B cell (primary cell): ENCODE measurements around the gene HPCA. TPM values are rescaled to one million over a fixed set of nuclear protein-coding genes. Genes with fewer than 3 reads are reported as not detected.
A peak's percentile ranks its signal among the peaks of the same experiment; 100 is the strongest.

ENCODE experiments used
- ATAC-seq: fragments of 200-7000 bp; cut with Tn5 transposase; one replicate; pipeline ENCODE4 v1.10.0; 2021; ENCODE audit warnings: low read depth, mild to moderate bottlenecking, moderate number of reproducible peaks, moderate library complexity
- CTCF ChIA-PET: fragments of 350-600 bp; sonication (Branson Sonifier 250); formaldehyde crosslinking; loops from one replicate; lab custom pipeline; 2021; ENCODE audit warnings: antibody characterized with exemption, inconsistent platforms; lab: Charles Lee
- POLR2A ChIA-PET: fragments of 350-600 bp; sonication (Branson Sonifier 250); formaldehyde crosslinking; loops from one replicate; lab custom pipeline; 2021; ENCODE audit warnings: antibody characterized with exemption; lab: Charles Lee
- DNase-seq: peaks from one replicate; pipeline ENCODE4 v3.0.0; 2013
- H2AFZ ChIP-seq: 2 replicates; pipeline ENCODE4 v1.6.1; 2012; ENCODE audit warnings: mild to moderate bottlenecking, low read depth, low read length; ENCODE audit not compliant: insufficient read depth, poor library complexity, severe bottlenecking
- H3K27ac ChIP-seq, 2 donors: 1 replicate in 1 of 2; 2 replicates in 1 of 2; pipeline ENCODE4 v1.5.1; 2012 to 2013; ENCODE audit warnings: low read length in 2 of 2, mild to moderate bottlenecking in 2 of 2, moderate library complexity in 1 of 2
- H3K27me3 ChIP-seq, 4 experiments: fragments of 200-600 bp in 1 of 4; sonication (generic) in 1 of 4; replicated peaks in 1 of 4; 1 replicate in 2 of 4; 2 replicates in 2 of 4; pipeline versions ENCODE4 v1.6.1 to v1.7.0; 2013 to 2016; ENCODE audit warnings: low read length in 3 of 4, mild to moderate bottlenecking in 2 of 4, mixed read lengths in 1 of 4, moderate library complexity in 1 of 4; ENCODE audit not compliant: insufficient read depth in 4 of 4, control insufficient read depth in 3 of 4; ENCODE audit errors: control extremely low read depth in 1 of 4
- H3K36me3 ChIP-seq, 2 experiments: replicated peaks in 1 of 2; 1 replicate in 1 of 2; 2 replicates in 1 of 2; pipeline versions ENCODE4 v1.6.1 to v1.7.1; 2013; ENCODE audit warnings: low read length in 1 of 2; ENCODE audit not compliant: insufficient read depth in 2 of 2, control insufficient read depth in 1 of 2; ENCODE audit errors: control extremely low read depth in 1 of 2, extremely low read depth in 1 of 2
- H3K4me1 ChIP-seq, 2 donors: fragments of 200-600 bp in 1 of 2; sonication (generic) in 1 of 2; 1 replicate in 1 of 2; 2 replicates in 1 of 2; pipeline versions ENCODE4 v1.5.1 to v1.6.1; 2013 to 2017; ENCODE audit warnings: low read length in 2 of 2; ENCODE audit not compliant: control insufficient read depth in 2 of 2, insufficient read depth in 2 of 2
- H3K4me2 ChIP-seq: replicated peaks from 2 replicates; pipeline ENCODE3; 2012; ENCODE audit warnings: mild to moderate bottlenecking, low read depth, low read length; ENCODE audit not compliant: poor library complexity, severe bottlenecking
- H3K4me3 ChIP-seq, 5 experiments: fragments of 200-600 bp in 1 of 5; sonication (generic) in 1 of 5; 1 replicate in 3 of 5; 2 replicates in 2 of 5; pipeline versions ENCODE4 v1.5.1 to v1.7.0; 2011 to 2016; ENCODE audit warnings: low read length in 4 of 5, mild to moderate bottlenecking in 4 of 5, low read depth in 2 of 5, control low read depth in 1 of 5, moderate library complexity in 1 of 5; ENCODE audit not compliant: insufficient read depth in 1 of 5; ENCODE audit errors: control extremely low read depth in 1 of 5, extremely low read depth in 1 of 5
- H3K79me2 ChIP-seq: fragments of 200-600 bp; sonication (generic); one replicate; pipeline ENCODE4 v1.6.0; 2016; ENCODE audit warnings: low read length; ENCODE audit not compliant: control insufficient read depth, insufficient read depth
- H3K9ac ChIP-seq: fragments of 200-600 bp; sonication (generic); 2 replicates; pipeline ENCODE4 v1.6.1; 2017; ENCODE audit warnings: mild to moderate bottlenecking, low read length, moderate library complexity
- H3K9me3 ChIP-seq, 3 donors: one replicate each; pipeline versions ENCODE4 v1.6.1 to v1.7.1; 2013; ENCODE audit warnings: low read length in 2 of 3; ENCODE audit not compliant: control insufficient read depth in 2 of 3, insufficient read depth in 1 of 3; ENCODE audit errors: control extremely low read depth in 1 of 3
- H4K20me1 ChIP-seq: 2 replicates; pipeline ENCODE4 v1.6.0; 2012; ENCODE audit warnings: mild to moderate bottlenecking, low read length; ENCODE audit not compliant: insufficient read depth, control insufficient read depth, poor library complexity, severe bottlenecking
- H3K27ac Mint-ChIP-seq: one replicate; pipeline ENCODE4 v1.8.0; 2021; ENCODE audit warnings: mixed read lengths
- H3K27me3 Mint-ChIP-seq: one replicate; pipeline ENCODE4 v1.8.0; 2021; ENCODE audit warnings: mixed read lengths
- H3K4me1 Mint-ChIP-seq: one replicate; pipeline ENCODE4 v1.8.0; 2021; ENCODE audit warnings: mixed read lengths
- H3K4me3 Mint-ChIP-seq: one replicate; pipeline ENCODE4 v1.8.0; 2021; ENCODE audit warnings: mixed read lengths
- H3K9me3 Mint-ChIP-seq: one replicate; pipeline ENCODE4 v1.8.0; 2022; ENCODE audit warnings: mixed read lengths; ENCODE audit not compliant: insufficient read depth
- EZH2 ChIP-seq: IDR thresholded peaks from 2 replicates; pipeline ENCODE4 v1.6.1; 2012; ENCODE audit warnings: borderline replicate concordance, low read depth, mild to moderate bottlenecking, moderate library complexity, low read length; ENCODE audit not compliant: insufficient read depth, poor library complexity, severe bottlenecking
- WGBS: methylation state at CpG from one replicate; pipeline ENCODE4 v1.1.5; 2013; ENCODE audit warnings: missing lambda C conversion rate; ENCODE audit not compliant: insufficient coverage; 5-methylcytosine and 5-hydroxymethylcytosine counted together
- intact Hi-C: fragments of 100-400 bp; cut with micrococcal nuclease; formaldehyde crosslinking; loops from one replicate; pipeline ENCODE4 v1.10.0; 2022
- polyA plus RNA-seq: library from polyadenylated mRNA; depleted of rRNA; stranded (reverse); fragments of >200 nt; gene quantifications from 2 replicates; pipeline ENCODE4 v1.2.3, GENCODE V29; 2012
- total RNA-seq, 2 donors: library from RNA; stranded (reverse); fragments of 120-200 nt in 1 of 2; gene quantifications; 1 replicate in 1 of 2; 2 replicates in 1 of 2; pipeline versions ENCODE4 v1.2.3 to v1.2.4, GENCODE V29; 2013 to 2022
- TF ChIP-seq, protein P1 (sequence below): fragments of 200-600 bp; IDR thresholded peaks from one replicate; pipeline ENCODE4 v1.8.0; 2022; ENCODE audit warnings: antibody characterized with exemption, mild to moderate bottlenecking

The HPCA gene
- total and polyA plus RNA-seq, 2 donors (not counting 1 experiment from before 2014, with no cell fraction given): 0.06 TPM; not detected in 1

DNA sequence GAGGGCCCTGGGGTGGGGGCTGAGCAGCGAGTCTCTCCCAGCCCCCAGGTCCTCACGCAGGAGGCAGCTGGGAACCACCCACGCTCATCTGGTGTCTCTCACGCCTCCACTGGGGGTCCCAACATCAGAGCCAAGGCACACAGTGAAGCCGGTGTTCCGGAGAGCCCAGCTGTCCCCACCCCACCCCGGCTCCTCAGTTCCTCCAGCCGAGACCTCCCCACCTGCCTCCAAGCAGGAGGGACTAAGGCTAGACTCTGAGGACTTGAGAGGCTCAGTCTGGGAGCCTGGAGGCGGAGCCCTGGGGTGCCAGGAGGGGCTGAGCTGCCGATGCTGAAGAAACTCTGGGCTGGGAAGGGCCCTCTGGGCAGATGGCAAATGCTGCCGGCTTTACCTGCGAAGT is 1.6 kb upstream of the HPCA start:
- WGBS: 39% methylated on average over 12 of the region's 12 CpGs
- H2AFZ ChIP-seq: no peak overlapping the region
- H3K4me3 ChIP-seq: no peak overlapping the region
- no peak overlapping the region for H3K4me3 Mint-ChIP-seq
- no peak for ATAC-seq
- no peaks in the 10 kb centered on the region for H3K79me2 ChIP-seq
- H3K4me1 ChIP-seq: peaks cover 3 to 6% of the 10 kb centered on the region in 2 donors
- no peaks in the 10 kb centered on the region for H3K36me3 ChIP-seq
- H3K27me3 Mint-ChIP-seq: peaks cover 52% of the 10 kb centered on the region
- no peak overlapping the region for H3K27ac Mint-ChIP-seq
- no peak overlapping the region for H3K27ac ChIP-seq
- no peak for TF ChIP-seq EZH2
- TF ChIP-seq, protein P1, sequence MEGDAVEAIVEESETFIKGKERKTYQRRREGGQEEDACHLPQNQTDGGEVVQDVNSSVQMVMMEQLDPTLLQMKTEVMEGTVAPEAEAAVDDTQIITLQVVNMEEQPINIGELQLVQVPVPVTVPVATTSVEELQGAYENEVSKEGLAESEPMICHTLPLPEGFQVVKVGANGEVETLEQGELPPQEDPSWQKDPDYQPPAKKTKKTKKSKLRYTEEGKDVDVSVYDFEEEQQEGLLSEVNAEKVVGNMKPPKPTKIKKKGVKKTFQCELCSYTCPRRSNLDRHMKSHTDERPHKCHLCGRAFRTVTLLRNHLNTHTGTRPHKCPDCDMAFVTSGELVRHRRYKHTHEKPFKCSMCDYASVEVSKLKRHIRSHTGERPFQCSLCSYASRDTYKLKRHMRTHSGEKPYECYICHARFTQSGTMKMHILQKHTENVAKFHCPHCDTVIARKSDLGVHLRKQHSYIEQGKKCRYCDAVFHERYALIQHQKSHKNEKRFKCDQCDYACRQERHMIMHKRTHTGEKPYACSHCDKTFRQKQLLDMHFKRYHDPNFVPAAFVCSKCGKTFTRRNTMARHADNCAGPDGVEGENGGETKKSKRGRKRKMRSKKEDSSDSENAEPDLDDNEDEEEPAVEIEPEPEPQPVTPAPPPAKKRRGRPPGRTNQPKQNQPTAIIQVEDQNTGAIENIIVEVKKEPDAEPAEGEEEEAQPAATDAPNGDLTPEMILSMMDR: no peak
- no peak for DNase-seq
- intact Hi-C loops: no loop called here
- ChIA-PET POLR2A (no interaction called here), CTCF (interaction anchor here (0.6 kb wide), 1 partner anchor 201 kb away, joined by 3 read pairs; no protein-coding TSS in a partner anchor)
- H3K9me3 Mint-ChIP-seq: no peaks in the 10 kb centered on the region
- peaks cover 0 to 53% (median 19%) of the 10 kb centered on the region in 4 experiments for H3K27me3 ChIP-seq
- no peaks in the 10 kb centered on the region for H4K20me1 ChIP-seq
- no peak overlapping the region for H3K9ac ChIP-seq
- H3K4me2 ChIP-seq: no peak overlapping the region
- H3K9me3 ChIP-seq: peaks cover 0 to 8% (median 0%) of the 10 kb centered on the region in 3 donors
- peaks cover 10% of the 10 kb centered on the region for H3K4me1 Mint-ChIP-seq

DNA sequence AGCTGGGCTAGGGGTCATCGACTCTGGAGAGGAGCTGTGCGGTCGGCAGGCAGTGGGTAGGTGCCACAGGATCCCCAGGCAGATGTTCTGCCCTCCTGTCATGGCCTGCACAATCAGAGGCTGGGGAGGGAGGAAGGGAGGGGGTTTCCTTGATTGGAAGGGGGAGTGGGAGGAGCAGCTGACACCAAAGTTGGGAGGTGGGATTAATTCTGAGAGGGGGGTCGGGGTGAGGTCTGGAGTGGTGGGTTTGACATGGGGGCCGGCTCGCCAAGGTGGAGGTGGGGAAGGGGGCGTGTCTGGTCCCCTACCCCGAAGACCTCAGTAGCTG is 651 bp upstream of the HPCA start:
- WGBS: 25% methylated on average over 8 of the region's 8 CpGs
- Histone ChIP-seq H4K20me1 (no peaks in the 10 kb centered on the region), H2AFZ (no peak overlapping the region), H3K79me2 (no peaks in the 10 kb centered on the region), H3K27ac (no peak overlapping the region), H3K9ac (no peak overlapping the region), H3K9me3 (peaks cover 0 to 8% (median 0%) of the 10 kb centered on the region in 3 donors), H3K27me3 (peaks cover 0 to 62% (median 25%) of the 10 kb centered on the region in 4 experiments), H3K4me3 (no peak overlapping the region), H3K36me3 (no peaks in the 10 kb centered on the region), H3K4me2 (peak overlapping the region; percentile 38), H3K4me1 (peaks cover 3 to 6% of the 10 kb centered on the region in 2 donors)
- POLR2A ChIA-PET: no interaction called here
- CTCF ChIA-PET: interaction anchor here (2.5 kb wide), 1 partner anchor 10 kb away, joined by 8 read pairs; no protein-coding TSS in a partner anchor
- Mint-ChIP-seq H3K27me3 (peaks cover 61% of the 10 kb centered on the region), H3K9me3 (no peaks in the 10 kb centered on the region), H3K4me3 (peak overlapping the region; percentile 33), H3K4me1 (peaks cover 10% of the 10 kb centered on the region), H3K27ac (no peak overlapping the region)
- intact Hi-C loops: no loop called here
- no peak for TF ChIP-seq EZH2
- TF ChIP-seq, protein P1: no peak
- ATAC-seq (no peak), DNase-seq (no peak)
